ENCODE data around the gene CACNA2D2. TPM values are rescaled to one million over a fixed set of nuclear protein-coding genes. Genes with fewer than 3 reads are reported as not detected.

The CACNA2D2 gene
- total RNA-seq, 2 donors from 2014 or later: 1.3 TPM

GRCh38 chr3:50351323-50351697 lies 152.1 kb downstream of the CACNA2D2 start:
- Histone ChIP-seq H3K4me1 (peaks cover 55% of the 10 kb centered on the region), H3K27ac (peak overlapping the region; percentile 79 to 94 (median 90)), H3K4me3 (peak overlapping the region in 1 of 2 donors; percentile 19), H3K36me3 (replicated peaks in 1 of 2; ENCODE audit: insufficient read depth in 1 of 2, low read depth in 2 of 2) (peaks cover 13 to 14% of the 10 kb centered on the region in 2 donors), H3K27me3 (no peaks in the 10 kb centered on the region), H3K9me3 (no peaks in the 10 kb centered on the region)
- 27 to 47% methylated on average over 5 to 11 of the region's 11 CpGs for WGBS, 2 donors
- ATAC-seq (no peak), DNase-seq (no peak)
- TF ChIP-seq POLR2A (IDR thresholded peaks at IDR 0.05) (no peak), CTCF (IDR thresholded peaks at IDR 0.05) (no peak)
- intact Hi-C loops (cut with DNase I): no loop called here

- intact Hi-C loops (cut with DNase I): no loop called here
- H3K4me3 ChIP-seq: peak within 1 kb of the TSS; percentile 39 to 57
- peak in 1 of 7 experiments; percentile 7 for TF ChIP-seq CTCF (IDR thresholded peaks at IDR 0.05)
- TF ChIP-seq POLR2A (IDR thresholded peaks at IDR 0.05): peak; percentile 90 to 97 (median 96)
- no peaks in the 10 kb centered on the region for H3K9me3 ChIP-seq
- H3K27me3 ChIP-seq: no peaks in the 10 kb centered on the region
- peaks cover 13 to 14% of the 10 kb centered on the region in 2 donors for H3K36me3 ChIP-seq (replicated peaks in 1 of 2; ENCODE audit: insufficient read depth in 1 of 2, low read depth in 2 of 2)
- 0% methylated on average over 5 to 64 of the region's 64 CpGs for WGBS, 2 donors
- H3K27ac ChIP-seq: peak within 1 kb of the TSS; percentile 79 to 94 (median 90)
- peaks cover 53% of the 10 kb centered on the region for H3K4me1 ChIP-seq
- DNase-seq: peak; percentile 97 to 98 (median 98)
- peak; percentile 95 for ATAC-seq
Measured at GRCh38 chr3:50350527-50351322, 152.7 kb downstream of the CACNA2D2 start, which contains the start of the genes CYB561D2 and NPRL2. Gene CYB561D2 (plus strand): TSS chr3:50350862. CDS start chr3:50351434, 572 bp downstream. Gene NPRL2 (minus strand): TSS chr3:50350775. CDS start chr3:50350652, 123 bp downstream.

- Histone ChIP-seq H3K4me3 (peak overlapping the region; percentile 8 to 39), H3K36me3 (replicated peaks in 1 of 2; ENCODE audit: insufficient read depth in 1 of 2, low read depth in 2 of 2) (peaks cover 12 to 14% of the 10 kb centered on the region in 2 donors), H3K4me1 (peaks cover 53% of the 10 kb centered on the region), H3K27ac (peak overlapping the region; percentile 79 to 94 (median 90)), H3K9me3 (no peaks in the 10 kb centered on the region), H3K27me3 (no peaks in the 10 kb centered on the region)
- WGBS, 2 donors: 6 to 19% methylated on average over 5 to 7 of the region's 7 CpGs
- TF ChIP-seq CTCF (IDR thresholded peaks at IDR 0.05) (no peak), POLR2A (IDR thresholded peaks at IDR 0.05) (no peak)
- ATAC-seq: no peak
- intact Hi-C loops (cut with DNase I): no loop called here
- DNase-seq: no peak
Measured at GRCh38 chr3:50350213-50350526, 153.3 kb downstream of the CACNA2D2 start.

GRCh38 chr3:50347187-50347813 lies 156.1 kb downstream of the CACNA2D2 start:
- Histone ChIP-seq H3K27ac (peak overlapping the region in 2 of 4 donors; percentile 39 to 52), H3K4me3 (no peak overlapping the region), H3K36me3 (replicated peaks in 1 of 2; ENCODE audit: insufficient read depth in 1 of 2, low read depth in 2 of 2) (no peaks in the 10 kb centered on the region), H3K9me3 (no peaks in the 10 kb centered on the region), H3K27me3 (no peaks in the 10 kb centered on the region), H3K4me1 (peaks cover 53% of the 10 kb centered on the region)
- TF ChIP-seq CTCF (IDR thresholded peaks at IDR 0.05) (peak in 6 of 7 experiments; percentile 37 to 76 (median 60)), POLR2A (IDR thresholded peaks at IDR 0.05) (peak in 1 of 3 donors; percentile 9)
- intact Hi-C loops (cut with DNase I): loop anchor here (10.0 kb wide), 1 partner anchor 198 kb away; no protein-coding TSS in a partner anchor
- DNase-seq (peak; percentile 80 to 83 (median 83)), ATAC-seq (peak; percentile 28)
- 21 to 27% methylated on average over 12 to 14 of the region's 14 CpGs for WGBS, 2 donors

Data from body of pancreas (tissue), 4 donors.